ENCODE measurements around the gene SORL1.

SORL1 gene

GRCh38 chr11:121427400-121427744, 24.7 kb upstream of the SORL1 start:
- Histone ChIP-seq H3K4me1 (ENCODE audit: control insufficient read depth, insufficient read depth, low read length) (peaks cover 6% of the 10 kb centered on the region), H3K9ac (ENCODE audit: low read depth, low read length) (no peak overlapping the region), H3K36me3 (ENCODE audit: control insufficient read depth, insufficient read depth, low read length) (no peaks in the 10 kb centered on the region), H3K27me3 (ENCODE audit: control insufficient read depth, insufficient read depth, low read length) (peaks cover 20% of the 10 kb centered on the region), H3K9me3 (ENCODE audit: control insufficient read depth, insufficient read depth, low read length) (no peaks in the 10 kb centered on the region), H3K27ac (ENCODE audit: low read depth, low read length) (no peak overlapping the region), H3K4me3 (ENCODE audit: low read depth, low read length) (peak overlapping the region; percentile 57)

GRCh38 chr11:121429556-121429955, 22.6 kb upstream of the SORL1 start:
- Histone ChIP-seq H3K9ac (ENCODE audit: low read depth, low read length) (no peak overlapping the region), H3K27me3 (ENCODE audit: control insufficient read depth, insufficient read depth, low read length) (peaks cover 20% of the 10 kb centered on the region), H3K4me1 (ENCODE audit: control insufficient read depth, insufficient read depth, low read length) (peaks cover 6% of the 10 kb centered on the region), H3K9me3 (ENCODE audit: control insufficient read depth, insufficient read depth, low read length) (no peaks in the 10 kb centered on the region), H3K27ac (ENCODE audit: low read depth, low read length) (no peak overlapping the region), H3K4me3 (ENCODE audit: low read depth, low read length) (no peak overlapping the region), H3K36me3 (ENCODE audit: control insufficient read depth, insufficient read depth, low read length) (no peaks in the 10 kb centered on the region)

- Histone ChIP-seq H3K9ac (ENCODE audit: low read depth, low read length) (no peak overlapping the region), H3K4me1 (ENCODE audit: control insufficient read depth, insufficient read depth, low read length) (peaks cover under 1% of the 10 kb centered on the region), H3K9me3 (ENCODE audit: control insufficient read depth, insufficient read depth, low read length) (no peaks in the 10 kb centered on the region), H3K4me3 (ENCODE audit: low read depth, low read length) (no peak overlapping the region), H3K36me3 (ENCODE audit: control insufficient read depth, insufficient read depth, low read length) (no peaks in the 10 kb centered on the region), H3K27ac (ENCODE audit: low read depth, low read length) (no peak overlapping the region), H3K27me3 (ENCODE audit: control insufficient read depth, insufficient read depth, low read length) (peaks cover 11% of the 10 kb centered on the region; the same call in 1 of the 2 replicates)
Measured at GRCh38 chr11:121431820-121432526, 20.1 kb upstream of the SORL1 start.

- Histone ChIP-seq H3K4me3 (ENCODE audit: low read depth, low read length) (no peak overlapping the region), H3K4me1 (ENCODE audit: control insufficient read depth, insufficient read depth, low read length) (no peaks in the 10 kb centered on the region)
Measured at GRCh38 chr11:121435132-121435531, 17.0 kb upstream of the SORL1 start.

GRCh38 chr11:121435551-121436511, 16.3 kb upstream of the SORL1 start:
- Histone ChIP-seq H3K4me3 (ENCODE audit: low read depth, low read length) (no peak overlapping the region), H3K27ac (ENCODE audit: low read depth, low read length) (no peak overlapping the region), H3K9me3 (ENCODE audit: control insufficient read depth, insufficient read depth, low read length) (no peaks in the 10 kb centered on the region), H3K36me3 (ENCODE audit: control insufficient read depth, insufficient read depth, low read length) (no peaks in the 10 kb centered on the region), H3K4me1 (ENCODE audit: control insufficient read depth, insufficient read depth, low read length) (no peaks in the 10 kb centered on the region), H3K27me3 (ENCODE audit: control insufficient read depth, insufficient read depth, low read length) (no peaks in the 10 kb centered on the region), H3K9ac (ENCODE audit: low read depth, low read length) (no peak overlapping the region)

More at GRCh38 chr11:121435132-121435531, 17.0 kb upstream of the SORL1 start:
- Histone ChIP-seq H3K36me3 (ENCODE audit: control insufficient read depth, insufficient read depth, low read length) (no peaks in the 10 kb centered on the region), H3K9me3 (ENCODE audit: control insufficient read depth, insufficient read depth, low read length) (no peaks in the 10 kb centered on the region), H3K27ac (ENCODE audit: low read depth, low read length) (no peak overlapping the region), H3K9ac (ENCODE audit: low read depth, low read length) (no peak overlapping the region), H3K27me3 (ENCODE audit: control insufficient read depth, insufficient read depth, low read length) (no peaks in the 10 kb centered on the region)

- Histone ChIP-seq H3K27me3 (ENCODE audit: control insufficient read depth, insufficient read depth, low read length) (no peaks in the 10 kb centered on the region), H3K4me1 (ENCODE audit: control insufficient read depth, insufficient read depth, low read length) (no peaks in the 10 kb centered on the region), H3K4me3 (ENCODE audit: low read depth, low read length) (no peak overlapping the region), H3K9me3 (ENCODE audit: control insufficient read depth, insufficient read depth, low read length) (no peaks in the 10 kb centered on the region), H3K9ac (ENCODE audit: low read depth, low read length) (no peak overlapping the region), H3K36me3 (ENCODE audit: control insufficient read depth, insufficient read depth, low read length) (no peaks in the 10 kb centered on the region), H3K27ac (ENCODE audit: low read depth, low read length) (no peak overlapping the region)
Measured at GRCh38 chr11:121437018-121437685, 15.0 kb upstream of the SORL1 start.

GRCh38 chr11:121437686-121438078, 14.4 kb upstream of the SORL1 start:
- Histone ChIP-seq H3K36me3 (ENCODE audit: control insufficient read depth, insufficient read depth, low read length) (no peaks in the 10 kb centered on the region), H3K9me3 (ENCODE audit: control insufficient read depth, insufficient read depth, low read length) (no peaks in the 10 kb centered on the region), H3K4me3 (ENCODE audit: low read depth, low read length) (no peak overlapping the region), H3K4me1 (ENCODE audit: control insufficient read depth, insufficient read depth, low read length) (no peaks in the 10 kb centered on the region), H3K27ac (ENCODE audit: low read depth, low read length) (no peak overlapping the region), H3K9ac (ENCODE audit: low read depth, low read length) (no peak overlapping the region), H3K27me3 (ENCODE audit: control insufficient read depth, insufficient read depth, low read length) (no peaks in the 10 kb centered on the region)

GRCh38 chr11:121439337-121439736, 12.8 kb upstream of the SORL1 start:
- Histone ChIP-seq H3K36me3 (ENCODE audit: control insufficient read depth, insufficient read depth, low read length) (no peaks in the 10 kb centered on the region), H3K27me3 (ENCODE audit: control insufficient read depth, insufficient read depth, low read length) (no peaks in the 10 kb centered on the region), H3K4me1 (ENCODE audit: control insufficient read depth, insufficient read depth, low read length) (no peaks in the 10 kb centered on the region), H3K4me3 (ENCODE audit: low read depth, low read length) (no peak overlapping the region), H3K9ac (ENCODE audit: low read depth, low read length) (no peak overlapping the region), H3K27ac (ENCODE audit: low read depth, low read length) (no peak overlapping the region), H3K9me3 (ENCODE audit: control insufficient read depth, insufficient read depth, low read length) (no peaks in the 10 kb centered on the region)

- H3K27ac ChIP-seq (ENCODE audit: low read depth, low read length), result no peak overlapping the region
- H3K4me1 ChIP-seq (ENCODE audit: control insufficient read depth, insufficient read depth, low read length), result no peaks in the 10 kb centered on the region
- H3K9ac ChIP-seq (ENCODE audit: low read depth, low read length), result no peak overlapping the region
- H3K4me3 ChIP-seq (ENCODE audit: low read depth, low read length), result no peak overlapping the region
- H3K27me3 ChIP-seq (ENCODE audit: control insufficient read depth, insufficient read depth, low read length), result no peaks in the 10 kb centered on the region
- no peaks in the 10 kb centered on the region for H3K9me3 ChIP-seq (ENCODE audit: control insufficient read depth, insufficient read depth, low read length)
- H3K36me3 ChIP-seq (ENCODE audit: control insufficient read depth, insufficient read depth, low read length), result no peaks in the 10 kb centered on the region
Measured at GRCh38 chr11:121439759-121440158, 12.4 kb upstream of the SORL1 start.

GRCh38 chr11:121441521-121441920, 10.6 kb upstream of the SORL1 start:
- peaks cover 5% of the 10 kb centered on the region; the same call in 1 of the 2 replicates for H3K4me1 ChIP-seq (ENCODE audit: control insufficient read depth, insufficient read depth, low read length)
- no peaks in the 10 kb centered on the region for H3K9me3 ChIP-seq (ENCODE audit: control insufficient read depth, insufficient read depth, low read length)
- H3K27me3 ChIP-seq (ENCODE audit: control insufficient read depth, insufficient read depth, low read length), result no peaks in the 10 kb centered on the region
- peak overlapping the region; percentile 23 for H3K27ac ChIP-seq (ENCODE audit: low read depth, low read length)
- H3K36me3 ChIP-seq (ENCODE audit: control insufficient read depth, insufficient read depth, low read length), result no peaks in the 10 kb centered on the region
- H3K9ac ChIP-seq (ENCODE audit: low read depth, low read length), result no peak overlapping the region
- no peak overlapping the region for H3K4me3 ChIP-seq (ENCODE audit: low read depth, low read length)

Measured in HUES48 (cell line).